SK-N-SH treated with all-trans-retinoic acid at 6 μM for 48 hours (cell line): ENCODE data around the gene SP2.

Experiments used
- ARNTL ChIP-seq: fragments of 450-650 bp; formaldehyde crosslinking; IDR thresholded peaks from 2 replicates; pipeline ENCODE4 v1.5.0; 2020; ENCODE audit warnings: low read depth, mild to moderate bottlenecking, moderate library complexity, borderline replicate concordance
- CREB5 ChIP-seq: fragments of 250-450 bp; sonication (Bioruptor Pico); IDR thresholded peaks from 2 replicates; pipeline ENCODE4 v1.5.1; 2020; ENCODE audit warnings: low read depth, mild to moderate bottlenecking, moderate library complexity
- CSRNP3 ChIP-seq: fragments of 250-450 bp; sonication (Bioruptor Pico); IDR thresholded peaks from 2 replicates; pipeline ENCODE4 v1.5.1; 2021; ENCODE audit warnings: mild to moderate bottlenecking, moderate library complexity
- ESRRG ChIP-seq: fragments of 250-450 bp; sonication (Bioruptor Pico); IDR thresholded peaks from 2 replicates; pipeline ENCODE4 v1.6.1; 2021; ENCODE audit warnings: mild to moderate bottlenecking
- GLIS3 ChIP-seq: fragments of 250-450 bp; sonication (Bioruptor Pico); IDR thresholded peaks from 2 replicates; pipeline ENCODE4 v1.5.0; 2020; ENCODE audit warnings: mild to moderate bottlenecking, moderate library complexity
- PATZ1 ChIP-seq: fragments of 250-450 bp; sonication (Bioruptor Pico); IDR thresholded peaks from 2 replicates; pipeline ENCODE4 v1.8.0; 2020; ENCODE audit warnings: mild to moderate bottlenecking, moderate library complexity, borderline replicate concordance
- ZC3H10 ChIP-seq: fragments of 250-450 bp; sonication (Bioruptor Pico); IDR thresholded peaks from 2 replicates; pipeline ENCODE4 v1.5.1; 2021; ENCODE audit warnings: mild to moderate bottlenecking, moderate library complexity
- ZFP3 ChIP-seq: fragments of 250-450 bp; sonication (Bioruptor Pico); IDR thresholded peaks from 2 replicates; pipeline ENCODE4 v1.5.0; 2020; ENCODE audit warnings: mild to moderate bottlenecking, moderate library complexity
- ZNF70 ChIP-seq: fragments of 450-650 bp; formaldehyde crosslinking; IDR thresholded peaks from 2 replicates; pipeline ENCODE4 v1.5.0; 2020; ENCODE audit warnings: mild to moderate bottlenecking, moderate library complexity

GRCh38 chr17:47891545-47892088 lies 4.4 kb upstream of the SP2 start:
- TF ChIP-seq GLIS3 (CRISPR knock-in tag) (no peak), ZFP3 (CRISPR knock-in tag) (no peak), CREB5 (CRISPR knock-in tag) (no peak), ARNTL (CRISPR knock-in tag) (no peak), PATZ1 (CRISPR knock-in tag) (no peak), CSRNP3 (CRISPR knock-in tag) (no peak), ESRRG (CRISPR knock-in tag) (no peak), ZC3H10 (no peak), ZNF70 (CRISPR knock-in tag) (no peak)
